RPMI7951 (cell line): ENCODE results near the gene GIPC3. TPM values are rescaled to one million over a fixed set of nuclear protein-coding genes. Genes with fewer than 3 reads are reported as not detected.

Experiments used
- DNase-seq: peaks from one replicate; pipeline ENCODE4 v3.0.0-alpha.2; 2012; ENCODE audit warnings: low read depth
- total RNA-seq: library from RNA; depleted of rRNA; stranded (reverse); fragments of >200 nt; shearing (Covaris generic); gene quantifications from 2 replicates; pipeline ENCODE4 v1.2.3, GENCODE V29; 2014; rRNA removed

The GIPC3 gene
- total RNA-seq, 1 experiment from 2014 or later, result 0.96 TPM

GRCh38 chr19:3637621-3638020, 52.3 kb downstream of the GIPC3 start:
- DNase-seq, result no peak

- DNase-seq, result no peak
These were observed 53.2 kb downstream of the GIPC3 start for GRCh38 chr19:3638208-3639193.

GRCh38 chr19:3639479-3639878, 54.2 kb downstream of the GIPC3 start:
- DNase-seq, result no peak

- DNase-seq, result no peak
These were observed 56.4 kb downstream of the GIPC3 start for GRCh38 chr19:3641515-3642269.

GRCh38 chr19:3642296-3642695, 57.0 kb downstream of the GIPC3 start:
- DNase-seq, result no peak

Other genes starting within 250 kb of the GIPC3 start
- 20.9 and 21.2 TPM in 2 replicates for gene NFIC, start 218.9 kb upstream of the GIPC3 start, total RNA-seq
- not detected in 2 replicates for gene SMIM24, start 105.0 kb upstream of the GIPC3 start, total RNA-seq
- not detected in 2 replicates for gene SMIM44, start 102.0 kb upstream of the GIPC3 start, total RNA-seq
- 7.1 and 9.1 TPM in 2 replicates for gene DOHH, start 84.8 kb upstream of the GIPC3 start, total RNA-seq
- 37.2 and 48.2 TPM in 2 replicates for gene FZR1, start 79.2 kb upstream of the GIPC3 start, total RNA-seq
- gene TEKTIP1, start 46.3 kb upstream of the GIPC3 start, total RNA-seq, result not detected in 2 replicates
- gene MFSD12, start 27.9 kb upstream of the GIPC3 start, total RNA-seq, result 205 and 240 TPM in 2 replicates
- gene HMG20B, start 12.5 kb upstream of the GIPC3 start, total RNA-seq, result 135 and 192 TPM in 2 replicates
- gene TBXA2R, start 21.4 kb downstream of the GIPC3 start, total RNA-seq, result 4.3 and 4.4 TPM in 2 replicates
- 16.5 and 21.6 TPM in 2 replicates for gene CACTIN, start 41.3 kb downstream of the GIPC3 start, total RNA-seq
- 13.1 and 13.9 TPM in 2 replicates for gene PIP5K1C, start 115.0 kb downstream of the GIPC3 start, total RNA-seq
- gene TJP3, start 122.9 kb downstream of the GIPC3 start, total RNA-seq, result not detected in 2 replicates
- 5.8 and 15.0 TPM in 2 replicates for gene APBA3, start 176.2 kb downstream of the GIPC3 start, total RNA-seq
- gene MRPL54, start 177.2 kb downstream of the GIPC3 start, total RNA-seq, result 90.7 and 103 TPM in 2 replicates
- not detected in 2 replicates for gene RAX2, start 186.8 kb downstream of the GIPC3 start, total RNA-seq
- not detected in 2 replicates for gene MATK, start 200.9 kb downstream of the GIPC3 start, total RNA-seq